GM10847 (cell line): ENCODE results near the gene ENAH.

Experiments
- POLR2A ChIP-seq: IDR thresholded peaks from 2 replicates; pipeline ENCODE4 v1.6.1; 2011; ENCODE audit not compliant: insufficient read length; ENCODE audit errors: extremely low read depth

The ENAH gene

GRCh38 chr1:225684741-225685140, 31.8 kb upstream of the ENAH start:
- no peak for TF ChIP-seq POLR2A

GRCh38 chr1:225681231-225681630, 28.3 kb upstream of the ENAH start:
- no peak for TF ChIP-seq POLR2A

- no peak for TF ChIP-seq POLR2A
These were observed 25.6 kb upstream of the ENAH start for GRCh38 chr1:225678545-225678944.

- no peak for TF ChIP-seq POLR2A
These were observed 24.6 kb upstream of the ENAH start for GRCh38 chr1:225677350-225678124.

GRCh38 chr1:225674381-225674780, 21.5 kb upstream of the ENAH start:
- no peak for TF ChIP-seq POLR2A

- no peak for TF ChIP-seq POLR2A
These were observed 18.1 kb upstream of the ENAH start for GRCh38 chr1:225670806-225671733.

GRCh38 chr1:225670356-225670755, 17.4 kb upstream of the ENAH start:
- TF ChIP-seq POLR2A: no peak

- no peak for TF ChIP-seq POLR2A
These were observed 15.3 kb upstream of the ENAH start for GRCh38 chr1:225668222-225668621.

GRCh38 chr1:225667362-225667761, 14.4 kb upstream of the ENAH start:
- TF ChIP-seq POLR2A: no peak

GRCh38 chr1:225666495-225666894, 13.6 kb upstream of the ENAH start:
- no peak for TF ChIP-seq POLR2A

- TF ChIP-seq POLR2A: no peak
These were observed 11.8 kb upstream of the ENAH start for GRCh38 chr1:225664762-225665161.

- TF ChIP-seq POLR2A: no peak
These were observed 9.2 kb upstream of the ENAH start for GRCh38 chr1:225662155-225662554.

GRCh38 chr1:225660544-225660946, 7.6 kb upstream of the ENAH start:
- TF ChIP-seq POLR2A: no peak

- TF ChIP-seq POLR2A: no peak
These were observed 5.1 kb upstream of the ENAH start for GRCh38 chr1:225658041-225658440.

- no peak for TF ChIP-seq POLR2A
These were observed 4.6 kb upstream of the ENAH start for GRCh38 chr1:225657462-225657989.
